GM18526 (cell line): ENCODE results near the gene ZNF80.

Experiments used
- POLR2A ChIP-seq: IDR thresholded peaks from 3 replicates; pipeline ENCODE4 v1.6.1; 2011; ENCODE audit not compliant: insufficient read length; ENCODE audit errors: extremely low read depth

The ZNF80 gene

GRCh38 chr3:114206342-114206741 is 31.0 kb downstream of the ZNF80 start:
- TF ChIP-seq POLR2A = no peak

DNA sequence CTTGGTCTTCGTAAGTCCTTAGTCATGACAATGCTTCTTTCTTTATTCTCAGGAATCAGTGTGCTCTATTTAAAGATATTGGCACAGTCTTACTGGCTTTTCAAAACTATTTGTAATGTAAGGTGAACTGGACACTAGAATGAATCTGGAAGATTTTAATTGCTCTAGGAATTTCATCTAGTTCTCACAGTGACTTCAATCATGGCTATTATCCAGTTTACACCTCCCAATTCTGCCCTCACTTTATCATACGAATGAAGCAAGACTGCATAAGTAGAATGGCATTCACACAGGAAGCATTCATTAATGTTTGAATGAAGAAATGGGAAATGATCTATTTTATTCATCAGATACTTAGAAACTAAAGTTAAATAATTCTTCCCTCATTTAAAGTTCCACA is 31.8 kb downstream of the ZNF80 start:
- no peak for TF ChIP-seq POLR2A

DNA sequence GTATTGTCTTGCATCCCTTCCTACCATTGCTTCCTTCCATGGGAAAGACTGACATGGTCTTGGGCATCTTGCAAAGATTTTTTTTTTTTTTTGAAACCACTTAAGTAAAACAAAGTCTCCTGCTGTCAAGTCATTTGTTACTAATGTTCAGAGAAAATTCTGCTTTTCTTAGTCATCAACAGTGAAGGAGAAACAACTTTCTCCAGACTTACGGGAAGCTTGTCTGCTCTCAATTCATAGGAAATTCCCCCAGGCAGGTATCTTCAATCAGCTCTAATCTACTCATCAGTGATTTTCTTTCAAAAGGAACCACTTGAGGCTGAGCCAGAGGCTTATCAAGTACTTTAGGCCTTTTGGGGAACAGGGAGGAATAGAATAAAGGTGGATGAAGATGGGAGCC is 42.6 kb downstream of the ZNF80 start:
- no peak for TF ChIP-seq POLR2A

GRCh38 chr3:114192136-114192535 is 45.2 kb downstream of the ZNF80 start:
- no peak for TF ChIP-seq POLR2A

- no peak for TF ChIP-seq POLR2A
Observed at GRCh38 chr3:114186501-114186900, 50.9 kb downstream of the ZNF80 start.
